Upper lobe of left lung (tissue), 4 donors: ENCODE measurements around the gene LTBP1.

Experiments used
- CTCF ChIP-seq, 6 experiments: fragments of 450-650 bp in 4 of 6; fragments of 200-600 bp in 2 of 6; sonication (generic) in 2 of 6; IDR thresholded peaks; one replicate each; pipeline ENCODE4 v1.5.1; 2016 to 2019; ENCODE audit warnings: antibody characterized with exemption in 6 of 6
- POLR2A ChIP-seq, 4 donors: fragments of 450-650 bp; IDR thresholded peaks; one replicate each; pipeline ENCODE4 v1.5.1; 2016 to 2017; ENCODE audit warnings: antibody characterized with exemption in 4 of 4, mild to moderate bottlenecking in 2 of 4
- POLR2AphosphoS5 ChIP-seq, 2 donors: sonication (generic); formaldehyde crosslinking; IDR thresholded peaks; one replicate each; pipeline ENCODE4 v1.5.1; 2017; ENCODE audit warnings: antibody characterized with exemption in 2 of 2

- TF ChIP-seq POLR2AphosphoS5 (IDR thresholded peaks at IDR 0.05) (no peak), CTCF (IDR thresholded peaks at IDR 0.05) (no peak), POLR2A (IDR thresholded peaks at IDR 0.05) (no peak)
These were observed 390.7 kb downstream of the LTBP1 start for GRCh38 chr2:33337385-33337960.
